Fibroblast of lung (primary cell): ENCODE measurements around the gene GFER.

Experiments
- CTCF ChIP-seq, 2 donors: IDR thresholded peaks in 1 of 2; conservative IDR thresholded peaks in 1 of 2; 1 replicate in 1 of 2; 2 replicates in 1 of 2; pipeline ENCODE4 v1.5.1; 2011 to 2012; ENCODE audit warnings: low read length in 2 of 2, control low read depth in 1 of 2, inconsistent platforms in 1 of 2, low read depth in 1 of 2, mild to moderate bottlenecking in 1 of 2
- EZH2 ChIP-seq: IDR thresholded peaks from 2 replicates; pipeline ENCODE4 v1.5.1; 2012; ENCODE audit warnings: low read length, control low read depth, mild to moderate bottlenecking; ENCODE audit errors: missing control alignments

- TF ChIP-seq CTCF (conservative IDR thresholded peaks at IDR 0.05 in 1 of 2, IDR thresholded peaks at IDR 0.05 in 1 of 2; ENCODE audit: low read depth in 1 of 2, low read length in 2 of 2) (no peak), EZH2 (no peak)
Observed at GRCh38 chr16:2015117-2015946, 31.3 kb downstream of the GFER start.
